Vagina (tissue), 2 donors: ENCODE results near the gene STK11.

ENCODE experiments used
- CTCF ChIP-seq, 3 experiments: fragments of 450-650 bp in 2 of 3; fragments of 200-600 bp in 1 of 3; sonication (generic) in 1 of 3; IDR thresholded peaks; one replicate each; pipeline ENCODE4 v1.5.1; 2017 to 2019; ENCODE audit warnings: antibody characterized with exemption in 3 of 3, mild to moderate bottlenecking in 2 of 3, moderate library complexity in 2 of 3
- POLR2A ChIP-seq, 2 donors: fragments of 450-650 bp; IDR thresholded peaks; one replicate each; pipeline ENCODE4 v1.6.1; 2017; ENCODE audit warnings: antibody characterized with exemption in 2 of 2, mild to moderate bottlenecking in 2 of 2, moderate library complexity in 2 of 2
- POLR2AphosphoS5 ChIP-seq, 2 donors: sonication (generic); formaldehyde crosslinking; IDR thresholded peaks; one replicate each; pipeline ENCODE4 v1.9.0; 2017; ENCODE audit warnings: antibody characterized with exemption in 2 of 2, mild to moderate bottlenecking in 2 of 2, low read depth in 1 of 2; ENCODE audit not compliant: insufficient read depth in 1 of 2

- no peak for TF ChIP-seq CTCF (IDR thresholded peaks at IDR 0.05)
- no peak for TF ChIP-seq POLR2A (IDR thresholded peaks at IDR 0.05)
- no peak for TF ChIP-seq POLR2AphosphoS5 (IDR thresholded peaks at IDR 0.05; ENCODE audit: insufficient read depth in 1 of 2, low read depth in 1 of 2)
These were observed 18.7 kb downstream of the STK11 start for GRCh38 chr19:1224047-1224825.
